ENCODE results near the gene MN1.

GRCh38 chr22:27726686-27727449 is 74.7 kb downstream of the MN1 start:
- TF ChIP-seq TAF1 (IDR thresholded peaks at IDR 0.05; ENCODE audit: low read depth, low read length): no peak
- TF ChIP-seq POLR2A (IDR thresholded peaks at IDR 0.05; ENCODE audit: control extremely low read depth in 1 of 2, low read depth in 2 of 2, low read length in 2 of 2): no peak
- TF ChIP-seq ZNF274 (IDR thresholded peaks at IDR 0.05; ENCODE audit: borderline replicate concordance, extremely low read depth, low read length): no peak
- no peak for TF ChIP-seq CTCF (IDR thresholded peaks at IDR 0.05; ENCODE audit: control extremely low read depth in 1 of 3, insufficient read depth in 1 of 3, low read depth in 1 of 3, low read length in 3 of 3)
- TF ChIP-seq EZH2 (IDR thresholded peaks at IDR 0.05; ENCODE audit: low read depth, low read length, severe bottlenecking): no peak
- TF ChIP-seq CEBPB (IDR thresholded peaks at IDR 0.05; ENCODE audit: low read depth, low read length): no peak
- no peak for TF ChIP-seq JUND (IDR thresholded peaks at IDR 0.05; ENCODE audit: low read length)
